OCI-LY3 (cell line): ENCODE measurements around the gene ODC1.

ENCODE experiments used
- H2AFZ ChIP-seq: fragments of 200-600, 300-600 bp; shearing (Covaris generic); 2 replicates; pipeline ENCODE4 v1.6.0; 2014; ENCODE audit warnings: antibody characterized with exemption, low read depth, low read length
- H3K27ac ChIP-seq: fragments of 200-600, 300-600 bp; sonication (generic); 2 replicates; pipeline ENCODE4 v1.5.1; 2014; ENCODE audit warnings: mild to moderate bottlenecking, low read length, moderate library complexity, mixed read lengths
- H3K27me3 ChIP-seq: fragments of 200-600, 300-600 bp; sonication (generic); 2 replicates; pipeline ENCODE4 v1.6.1; 2014; ENCODE audit warnings: low read depth, low read length, mixed read lengths
- H3K36me3 ChIP-seq: fragments of 200-600, 300-600 bp; sonication (generic); replicated peaks from 2 replicates; pipeline ENCODE3; 2014; ENCODE audit warnings: low read depth, low read length, mixed read lengths
- H3K4me1 ChIP-seq: fragments of 300-600, 200-600 bp; sonication (generic); 2 replicates; pipeline ENCODE4 v1.6.1; 2014; ENCODE audit warnings: low read length, mixed read lengths
- H3K4me2 ChIP-seq: fragments of 200-600, 300-600 bp; sonication (generic); 2 replicates; pipeline ENCODE4 v1.6.1; 2014; ENCODE audit warnings: low read length, mixed read lengths
- H3K4me3 ChIP-seq: fragments of 300-600, 200-600 bp; sonication (generic); 2 replicates; pipeline ENCODE4 v1.5.1; 2014; ENCODE audit warnings: antibody characterized with exemption, mild to moderate bottlenecking, low read length, moderate library complexity
- H3K79me2 ChIP-seq: fragments of 300-600, 200-600 bp; shearing (Covaris generic); 2 replicates; pipeline ENCODE4 v1.6.1; 2014; ENCODE audit warnings: mild to moderate bottlenecking, low read length, mixed read lengths
- H3K9ac ChIP-seq: fragments of 300-600, 200-600 bp; shearing (Covaris generic); 2 replicates; pipeline ENCODE4 v1.6.0; 2014; ENCODE audit warnings: mild to moderate bottlenecking, low read length, moderate library complexity
- H3K9me3 ChIP-seq: fragments of 200-600, 300-600 bp; shearing (Covaris generic); 2 replicates; pipeline ENCODE4 v1.6.1; 2014; ENCODE audit warnings: low read length, mixed read lengths; ENCODE audit not compliant: insufficient read depth
- H4K20me1 ChIP-seq: fragments of 200-600, 300-600 bp; sonication (generic); 2 replicates; pipeline ENCODE4 v1.6.1; 2016; ENCODE audit warnings: low read length, mixed read lengths; ENCODE audit not compliant: insufficient read depth
- CTCF ChIP-seq: fragments of 200-600, 300-600 bp; sonication (generic); IDR thresholded peaks from 2 replicates; pipeline ENCODE4 v1.5.1; 2014; ENCODE audit warnings: antibody characterized with exemption, low read length, low read depth
- EZH2phosphoT487 ChIP-seq: fragments of 200-600 bp; shearing (Covaris generic); IDR thresholded peaks from 2 replicates; pipeline ENCODE4 v1.6.1; 2018; ENCODE audit warnings: antibody characterized with exemption, mixed run types, low read depth

The ODC1 gene

GRCh38 chr2:10392951-10393639 is 55.0 kb downstream of the ODC1 start:
- no peak overlapping the region for H3K4me3 ChIP-seq
- TF ChIP-seq CTCF (no peak), EZH2phosphoT487 (no peak)
- H3K4me2 ChIP-seq = no peak overlapping the region
- no peaks in the 10 kb centered on the region for H3K9me3 ChIP-seq
- H2AFZ ChIP-seq = no peak overlapping the region
- H3K4me1 ChIP-seq = peaks cover 14% of the 10 kb centered on the region
- no peaks in the 10 kb centered on the region; the same call in 1 of the 2 replicates for H4K20me1 ChIP-seq
- no peak overlapping the region for H3K9ac ChIP-seq
- H3K36me3 ChIP-seq = no peaks in the 10 kb centered on the region
- no peaks in the 10 kb centered on the region for H3K27me3 ChIP-seq
- H3K79me2 ChIP-seq = no peaks in the 10 kb centered on the region
- H3K27ac ChIP-seq = no peak overlapping the region

GRCh38 chr2:10392548-10392947 is 55.6 kb downstream of the ODC1 start:
- Histone ChIP-seq H3K9ac (no peak overlapping the region), H3K36me3 (no peaks in the 10 kb centered on the region), H3K27ac (no peak overlapping the region), H3K27me3 (no peaks in the 10 kb centered on the region), H3K4me1 (peaks cover 14% of the 10 kb centered on the region), H3K4me2 (no peak overlapping the region), H4K20me1 (no peaks in the 10 kb centered on the region; the same call in 1 of the 2 replicates), H3K4me3 (no peak overlapping the region), H3K79me2 (no peaks in the 10 kb centered on the region), H3K9me3 (no peaks in the 10 kb centered on the region), H2AFZ (no peak overlapping the region)
- TF ChIP-seq EZH2phosphoT487 = no peak
- TF ChIP-seq CTCF = no peak

DNA sequence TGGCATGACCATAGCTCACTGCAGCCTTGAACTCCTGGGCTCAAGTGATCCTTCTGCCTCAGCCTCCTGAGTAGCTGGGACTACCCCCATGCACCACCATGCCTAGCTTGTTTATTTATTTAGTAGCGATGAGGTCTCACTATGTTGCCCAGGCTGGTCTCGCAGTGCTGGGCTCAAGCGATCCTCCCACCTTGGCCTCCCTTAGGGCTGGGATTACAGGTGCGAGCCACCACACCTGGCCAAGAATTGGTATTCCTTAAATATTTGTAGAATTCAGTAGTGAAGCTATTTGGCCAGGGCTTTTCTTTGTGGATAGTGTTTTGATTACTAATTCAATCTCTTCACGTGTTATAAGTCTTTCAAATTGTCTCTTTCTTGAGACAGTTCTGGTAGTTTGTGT is 56.0 kb downstream of the ODC1 start:
- H3K36me3 ChIP-seq = no peaks in the 10 kb centered on the region
- no peaks in the 10 kb centered on the region; the same call in 1 of the 2 replicates for H4K20me1 ChIP-seq
- H3K4me1 ChIP-seq = peaks cover 14% of the 10 kb centered on the region
- no peaks in the 10 kb centered on the region for H3K9me3 ChIP-seq
- TF ChIP-seq CTCF (no peak), EZH2phosphoT487 (no peak)
- H2AFZ ChIP-seq = no peak overlapping the region
- H3K27me3 ChIP-seq = no peaks in the 10 kb centered on the region
- H3K79me2 ChIP-seq = no peaks in the 10 kb centered on the region
- no peak overlapping the region for H3K4me2 ChIP-seq
- no peak overlapping the region for H3K4me3 ChIP-seq
- H3K9ac ChIP-seq = no peak overlapping the region
- H3K27ac ChIP-seq = no peak overlapping the region

- H3K27me3 ChIP-seq = no peaks in the 10 kb centered on the region
- H3K4me2 ChIP-seq = peak overlapping the region; percentile 18; the same call in 1 of the 2 replicates
- peaks cover 9% of the 10 kb centered on the region for H3K4me1 ChIP-seq
- H2AFZ ChIP-seq = no peak overlapping the region
- H3K27ac ChIP-seq = no peak overlapping the region
- H3K9ac ChIP-seq = no peak overlapping the region
- H4K20me1 ChIP-seq = no peaks in the 10 kb centered on the region
- no peaks in the 10 kb centered on the region for H3K9me3 ChIP-seq
- H3K36me3 ChIP-seq = no peaks in the 10 kb centered on the region
- TF ChIP-seq CTCF (no peak), EZH2phosphoT487 (no peak)
- H3K79me2 ChIP-seq = no peaks in the 10 kb centered on the region
- no peak overlapping the region for H3K4me3 ChIP-seq
These were observed 57.7 kb downstream of the ODC1 start for GRCh38 chr2:10390369-10390801.
